ENCODE results near the gene MAL. TPM values are rescaled to one million over a fixed set of nuclear protein-coding genes. Genes with fewer than 3 reads are reported as not detected.

The MAL gene
- total and polyA plus RNA-seq, 8 donors, result 3.2 to 198 (median 26.9) TPM

DNA sequence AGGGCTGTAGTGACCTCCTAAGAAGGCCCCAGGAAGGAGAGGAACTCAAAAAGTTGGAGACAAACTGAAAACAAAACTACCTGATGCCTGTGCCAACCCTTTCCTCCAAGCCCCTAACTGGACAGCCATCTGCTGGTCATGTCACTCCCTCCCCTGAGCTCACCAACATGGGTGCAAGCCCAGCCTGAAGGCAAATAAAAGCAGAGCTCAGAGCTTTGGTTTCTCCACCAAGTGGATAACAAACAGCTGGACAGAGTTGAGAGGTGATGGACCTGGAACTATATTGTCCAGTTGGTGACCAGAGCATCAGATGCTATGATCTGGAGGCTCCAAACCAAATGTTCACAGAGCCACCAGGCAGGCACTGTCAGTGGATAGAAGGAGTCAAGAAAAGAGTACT lies 34.6 kb upstream of the MAL start:
- no peak overlapping the region for H3K4me3 ChIP-seq
- H3K4me1 ChIP-seq, result no peaks in the 10 kb centered on the region
- H3K27ac ChIP-seq, result no peak overlapping the region
- TF ChIP-seq EP300 (IDR thresholded peaks at IDR 0.05), result no peak
- no peak for TF ChIP-seq POLR2AphosphoS5 (IDR thresholded peaks at IDR 0.05)
- TF ChIP-seq CTCF (IDR thresholded peaks at IDR 0.05), result no peak
- TF ChIP-seq POLR2A (IDR thresholded peaks at IDR 0.05), result no peak
- H3K9me3 ChIP-seq, result no peaks in the 10 kb centered on the region
- DNase-seq, result no peak
- intact Hi-C loops (cut with DNase I; ENCODE audit: low total_unique reads), result no loop called here
- H3K36me3 ChIP-seq, result no peaks in the 10 kb centered on the region
- H3K27me3 ChIP-seq, result peaks cover 0 to 28% (median 0%) of the 10 kb centered on the region in 3 donors

DNA sequence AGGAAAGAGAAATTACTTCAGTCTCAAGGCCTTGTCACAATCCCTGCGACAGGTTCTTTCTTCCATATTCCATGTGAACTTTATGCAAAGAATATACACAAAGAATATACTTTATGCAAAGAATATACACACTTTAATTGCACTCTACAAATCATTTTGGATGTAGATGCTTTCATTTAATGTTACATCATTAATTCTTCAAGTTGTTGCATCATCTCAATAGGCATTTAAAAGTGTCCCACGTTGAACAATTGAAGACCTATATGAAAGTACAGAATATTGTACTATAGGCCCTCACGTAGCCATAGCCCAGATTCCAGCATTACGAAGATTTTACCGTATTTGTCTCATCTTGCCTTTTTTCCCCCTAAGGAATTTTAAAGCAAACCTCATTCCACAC lies 33.1 kb upstream of the MAL start:
- intact Hi-C loops (cut with DNase I; ENCODE audit: low total_unique reads), result no loop called here
- Histone ChIP-seq H3K36me3 (no peaks in the 10 kb centered on the region), H3K4me1 (no peaks in the 10 kb centered on the region), H3K4me3 (no peak overlapping the region), H3K27me3 (peaks cover 0 to 34% (median 5%) of the 10 kb centered on the region in 3 donors), H3K9me3 (no peaks in the 10 kb centered on the region), H3K27ac (no peak overlapping the region)
- WGBS, 5 donors, result 86 to 91% (median 89%) methylated on average over 5 of the region's 5 CpGs
- no peak for DNase-seq
- no peak for TF ChIP-seq POLR2A (IDR thresholded peaks at IDR 0.05)
- no peak for TF ChIP-seq CTCF (IDR thresholded peaks at IDR 0.05)
- TF ChIP-seq EP300 (IDR thresholded peaks at IDR 0.05), result no peak
- no peak for TF ChIP-seq POLR2AphosphoS5 (IDR thresholded peaks at IDR 0.05)

DNA sequence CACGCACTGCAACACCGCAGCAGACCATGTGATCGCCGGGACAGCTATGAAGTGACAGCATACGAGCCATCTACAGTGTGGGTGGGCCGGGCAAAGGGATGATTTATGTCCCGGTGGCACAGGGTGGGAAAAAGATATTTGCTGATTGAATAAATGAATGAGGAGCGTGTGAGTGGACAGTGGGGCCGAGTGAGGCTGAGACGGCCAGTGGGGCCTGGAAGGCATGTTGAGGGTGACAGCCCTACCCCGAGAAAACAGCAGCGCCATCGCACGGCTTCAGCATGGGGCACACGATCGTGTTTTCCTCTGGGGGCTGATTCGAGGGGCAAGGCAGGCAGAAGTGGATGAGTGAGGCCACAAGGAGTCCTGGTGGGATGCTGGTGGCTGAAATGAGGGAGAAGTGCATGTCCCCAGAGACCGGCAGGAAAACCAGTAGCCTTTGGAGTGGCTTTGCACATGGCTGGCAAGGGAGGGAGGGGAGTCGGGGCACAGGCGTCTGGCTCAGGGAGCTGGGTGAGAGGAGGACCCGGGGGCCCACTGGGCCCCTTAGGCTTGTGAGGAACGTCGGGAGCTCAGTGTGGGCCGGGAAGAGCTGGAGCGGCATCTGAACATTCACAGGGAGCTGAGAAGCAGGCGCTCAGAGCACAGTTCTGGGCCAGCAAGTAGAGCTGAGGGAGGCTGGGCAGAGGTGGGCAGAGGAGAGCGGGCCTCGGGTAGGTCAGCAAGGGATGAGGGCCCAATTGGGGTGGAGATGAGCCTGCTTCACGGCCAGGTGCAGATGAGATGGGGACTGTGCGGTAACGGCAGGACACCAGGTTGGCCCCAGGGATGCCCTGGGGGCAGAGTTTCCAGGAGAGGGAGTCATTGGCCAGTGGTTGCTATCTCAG lies 32.1 kb upstream of the MAL start:
- peak in 1 of 2 donors; percentile 16 for DNase-seq
- intact Hi-C loops (cut with DNase I; ENCODE audit: low total_unique reads), result no loop called here
- no peak overlapping the region for H3K4me3 ChIP-seq
- no peaks in the 10 kb centered on the region for H3K36me3 ChIP-seq
- no peak overlapping the region for H3K27ac ChIP-seq
- no peaks in the 10 kb centered on the region for H3K9me3 ChIP-seq
- peaks cover 0 to 34% (median 14%) of the 10 kb centered on the region in 3 donors for H3K27me3 ChIP-seq
- H3K4me1 ChIP-seq, result peaks cover 0 to 6% (median 3%) of the 10 kb centered on the region in 4 donors
- WGBS, 5 donors, result 81 to 86% (median 83%) methylated on average over 31 of the region's 31 CpGs
- TF ChIP-seq POLR2A (IDR thresholded peaks at IDR 0.05), result no peak
- no peak for TF ChIP-seq POLR2AphosphoS5 (IDR thresholded peaks at IDR 0.05)
- no peak for TF ChIP-seq CTCF (IDR thresholded peaks at IDR 0.05)
- TF ChIP-seq EP300 (IDR thresholded peaks at IDR 0.05), result no peak

DNA sequence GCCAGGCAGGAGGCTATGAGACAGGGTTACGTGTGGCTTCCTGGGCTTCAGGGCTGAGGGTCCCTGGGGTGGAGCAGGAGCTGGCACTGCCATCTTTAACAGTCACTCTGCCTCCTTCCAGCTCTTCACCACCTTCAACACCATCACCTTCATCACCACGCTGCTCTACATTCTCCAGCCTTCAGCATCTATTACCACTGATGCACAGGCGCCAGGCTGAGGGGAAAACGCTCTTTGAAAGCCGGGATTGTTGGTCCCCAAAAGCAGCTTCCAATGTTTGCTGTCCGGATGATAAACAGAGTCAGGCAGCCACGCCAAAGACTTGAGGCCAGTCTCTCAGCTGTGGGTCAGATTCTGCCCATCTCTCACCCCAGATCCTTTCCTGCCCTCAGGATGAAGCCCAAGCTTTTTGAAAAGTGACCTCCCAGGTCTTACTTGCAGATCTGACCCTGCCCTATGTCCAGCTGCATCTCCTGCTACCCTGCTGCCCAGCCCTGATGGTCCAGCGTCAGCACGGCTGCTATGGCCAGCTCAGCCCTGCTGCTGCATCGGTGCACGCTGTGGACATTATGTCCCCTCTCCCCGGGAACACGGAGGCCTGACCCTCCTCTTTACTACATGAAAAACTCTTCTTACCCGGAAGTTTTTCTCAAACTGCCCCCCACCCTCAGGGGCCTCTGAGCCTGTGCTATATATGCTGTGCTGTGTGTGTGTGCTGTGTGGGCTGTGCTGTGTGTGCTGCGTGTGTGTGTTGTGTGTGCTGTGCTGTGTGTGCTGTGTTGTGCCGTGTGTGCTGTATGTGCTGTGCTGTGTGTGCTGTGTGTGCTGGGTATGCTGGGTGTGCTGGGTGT lies 31.2 kb upstream of the MAL start:
- Histone ChIP-seq H3K9me3 (no peaks in the 10 kb centered on the region), H3K4me3 (no peak overlapping the region), H3K36me3 (no peaks in the 10 kb centered on the region), H3K27ac (no peak overlapping the region), H3K27me3 (peaks cover 0 to 39% (median 23%) of the 10 kb centered on the region in 3 donors), H3K4me1 (peaks cover 0 to 8% (median 3%) of the 10 kb centered on the region in 4 donors)
- intact Hi-C loops (cut with DNase I; ENCODE audit: low total_unique reads), result no loop called here
- DNase-seq, result peak in 1 of 2 donors; percentile 4
- TF ChIP-seq CTCF (IDR thresholded peaks at IDR 0.05), result no peak
- no peak for TF ChIP-seq POLR2AphosphoS5 (IDR thresholded peaks at IDR 0.05)
- no peak for TF ChIP-seq POLR2A (IDR thresholded peaks at IDR 0.05)
- TF ChIP-seq EP300 (IDR thresholded peaks at IDR 0.05), result no peak
- WGBS, 5 donors, result 70 to 75% (median 72%) methylated on average over 13 to 16 of the region's 16 CpGs

All from stomach (tissue), 9 donors.